Left ventricle myocardium superior (tissue), 1 donor: Measurements from ENCODE around the gene TCERG1L. TPM values are rescaled to one million over a fixed set of nuclear protein-coding genes. Genes with fewer than 3 reads are reported as not detected.

Experiments
- ATAC-seq: fragments of 200-7000 bp; cut with Tn5 transposase; one replicate; pipeline ENCODE4 v1.9.1; 2020; ENCODE audit warnings: mild to moderate bottlenecking, moderate library complexity
- DNase-seq: peaks from one replicate; pipeline ENCODE4 v3.0.0-alpha.2; 2020
- intact Hi-C: fragments of 100-400 bp; cut with micrococcal nuclease; formaldehyde crosslinking; loops from one replicate; pipeline ENCODE4 v1.11.0; 2022
- total RNA-seq: library from RNA; stranded (reverse); fragmentation: NEBNext Ultra II Directional; extraction: Animal tissue kit (Norgen Biotek cat#: 25700); gene quantifications from one replicate; pipeline ENCODE4 v1.2.1, GENCODE V29; 2021
- donor health status: DM: no; HTN: yes; CAD: no; lungs with severe emphysema.

TCERG1L gene
- total RNA-seq, 1 donor from 2014 or later: not detected

DNA sequence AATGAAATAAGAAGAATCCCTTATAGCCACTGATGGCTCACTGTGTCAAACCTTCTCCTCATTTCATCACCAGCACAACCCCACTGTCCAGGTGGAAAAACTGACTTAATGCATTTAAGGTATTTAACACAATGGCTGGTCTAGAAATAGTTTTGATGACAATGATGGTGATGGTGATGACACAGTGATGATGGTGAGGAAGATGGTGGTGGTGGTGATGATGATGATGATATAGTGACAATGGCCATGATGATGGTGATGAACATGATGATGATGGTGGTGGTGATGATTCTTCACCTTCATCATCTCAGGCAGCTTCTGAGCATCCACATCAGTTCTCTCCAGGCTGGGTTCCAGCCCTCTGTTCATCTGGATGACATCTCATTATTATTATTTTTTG, 186.6 kb downstream of the TCERG1L start:
- intact Hi-C loops: no loop called here
- no peak for ATAC-seq

DNA sequence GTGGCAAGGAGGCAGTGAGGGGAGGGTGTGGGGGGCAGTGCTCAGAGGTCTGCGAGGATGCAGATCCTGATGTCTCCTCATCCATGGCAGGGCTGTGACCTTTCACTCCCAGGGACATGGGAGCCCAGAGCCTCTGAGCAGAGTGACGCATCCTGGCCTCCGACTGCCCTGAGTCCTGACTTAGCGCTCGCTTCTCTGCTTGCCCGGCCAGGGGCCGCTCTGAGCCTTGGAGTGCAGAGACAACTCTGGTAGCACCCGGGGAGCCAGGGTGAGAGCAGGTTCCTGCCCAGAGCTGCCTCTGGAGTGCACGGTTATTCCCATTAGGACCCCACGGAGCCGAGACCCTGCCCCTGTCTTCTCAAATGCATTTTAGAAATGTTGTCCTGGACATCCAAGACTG, 188.0 kb downstream of the TCERG1L start:
- intact Hi-C loops: no loop called here
- DNase-seq: no peak
- no peak for ATAC-seq

More for the DNA sequence above, 186.6 kb downstream of the TCERG1L start:
- DNase-seq: no peak

DNA sequence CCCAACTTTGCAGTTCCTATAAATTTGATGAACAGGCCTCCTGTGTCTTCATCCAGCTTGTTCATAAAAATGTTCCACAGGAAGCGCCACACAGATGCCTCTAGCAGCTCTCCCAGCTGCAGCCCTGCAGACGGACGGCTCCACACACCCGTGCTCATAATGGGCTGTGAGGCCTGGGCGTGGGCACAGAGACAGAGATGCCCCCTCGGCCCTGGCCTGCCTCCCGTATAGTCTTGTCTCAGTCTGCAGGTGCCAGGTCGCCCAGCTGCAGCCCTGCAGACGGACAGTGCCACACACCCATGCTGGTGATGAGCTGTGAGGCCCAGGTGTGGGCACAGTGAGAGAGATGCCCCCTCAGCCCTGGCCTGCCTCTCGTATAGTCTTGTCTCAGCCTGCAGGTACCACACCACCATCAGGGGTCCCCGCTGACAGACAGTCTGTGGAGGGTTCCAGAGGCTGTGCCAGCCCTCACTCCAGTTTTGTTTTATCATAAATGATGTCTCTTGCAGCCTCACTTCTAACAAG, 189.9 kb downstream of the TCERG1L start:
- DNase-seq (no peak), ATAC-seq (no peak)
- intact Hi-C loops: no loop called here

DNA sequence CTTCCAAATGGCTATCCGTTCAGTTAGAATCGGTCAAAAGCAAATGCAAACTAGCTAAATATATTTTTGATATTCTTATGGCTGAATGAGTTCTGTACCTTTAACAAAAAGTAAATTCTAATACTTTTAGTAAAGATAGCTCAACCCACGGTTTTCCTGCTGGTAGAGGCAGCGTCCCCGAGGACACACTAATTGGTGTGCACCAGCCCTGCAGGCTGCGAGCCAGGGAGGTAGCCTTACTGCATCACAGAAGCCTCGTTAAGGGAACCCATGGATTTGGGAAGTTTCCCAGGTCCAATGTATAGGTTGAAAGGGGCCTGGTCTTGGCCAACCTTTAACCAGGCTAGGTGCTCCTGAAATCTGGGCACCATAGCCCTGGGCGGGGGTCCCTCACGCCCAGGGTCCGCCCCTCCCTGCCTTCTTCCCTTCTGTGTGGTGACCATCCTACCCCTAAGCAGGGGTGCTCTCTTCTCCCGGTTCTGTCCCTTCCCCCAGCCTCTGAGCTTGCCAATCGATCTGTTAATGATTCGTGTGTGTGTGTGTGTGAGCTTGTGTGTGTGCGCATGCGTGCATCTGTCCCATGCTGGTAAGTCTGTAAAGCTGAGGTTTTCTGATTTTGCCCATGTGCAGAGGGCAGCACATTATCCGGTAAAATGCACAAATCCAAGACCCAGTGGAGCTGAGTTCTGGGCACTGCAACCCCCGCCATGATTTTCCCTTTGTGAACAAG, 191.7 kb downstream of the TCERG1L start:
- DNase-seq: no peak
- intact Hi-C loops: no loop called here
- no peak for ATAC-seq

DNA sequence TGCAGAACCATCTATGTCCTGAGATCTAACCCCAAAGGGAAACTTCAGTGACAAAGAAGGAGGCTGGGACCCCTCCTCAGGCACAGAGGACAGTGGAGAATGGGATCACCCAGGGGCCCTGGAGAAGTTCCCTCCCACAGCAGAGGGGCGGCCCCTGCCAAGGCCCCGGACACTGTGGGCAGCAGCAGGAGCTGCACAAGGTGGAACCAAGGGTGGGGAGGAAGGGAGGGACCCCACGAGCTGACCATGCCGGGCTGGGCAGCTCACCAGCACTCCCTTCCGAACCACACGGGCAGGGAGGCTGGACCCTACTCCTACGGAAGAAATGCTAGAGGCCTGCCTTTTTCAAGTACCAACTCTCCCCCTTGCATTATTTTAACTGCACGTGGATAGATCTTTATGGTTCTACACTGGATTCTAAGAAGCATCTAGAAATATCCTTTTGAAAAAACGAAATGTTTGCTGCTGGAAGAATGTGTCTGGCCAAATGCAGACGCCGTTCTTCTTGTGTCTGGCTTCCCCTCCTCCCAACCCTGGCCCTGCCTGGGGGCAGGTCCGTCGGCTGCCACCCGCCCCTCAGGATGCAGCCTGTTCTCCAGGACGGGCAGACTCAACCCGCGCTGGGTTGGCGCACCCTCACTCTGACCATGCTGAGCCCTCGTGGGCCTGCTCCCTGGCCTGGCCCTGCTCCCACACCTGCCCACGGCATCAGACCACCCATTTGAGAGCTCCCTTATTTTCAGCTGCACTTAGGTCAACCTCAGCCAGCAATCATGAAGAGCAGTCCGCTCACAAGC, 193.9 kb downstream of the TCERG1L start:
- ATAC-seq (no peak), DNase-seq (no peak)
- intact Hi-C loops: no loop called here

DNA sequence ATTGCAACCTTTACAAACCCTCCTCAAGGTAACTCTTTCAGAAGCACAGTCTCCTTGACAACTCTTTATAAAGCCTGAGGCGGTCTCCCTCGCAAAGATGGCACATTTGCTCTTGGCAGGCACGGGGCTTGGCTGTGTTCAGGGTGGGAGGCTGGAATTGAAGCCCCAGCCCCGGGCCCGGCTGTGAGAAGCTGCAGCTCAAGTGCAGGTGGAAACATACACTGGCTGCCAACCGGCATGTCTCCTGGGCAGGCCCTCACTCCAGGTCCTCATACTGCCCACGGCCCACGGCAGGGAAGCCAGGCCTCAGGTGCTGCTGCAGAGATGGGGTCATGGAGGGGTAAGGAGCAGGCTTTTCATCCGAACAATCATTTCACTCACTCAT, 194.5 kb downstream of the TCERG1L start:
- DNase-seq (no peak), ATAC-seq (no peak)
- intact Hi-C loops: no loop called here

DNA sequence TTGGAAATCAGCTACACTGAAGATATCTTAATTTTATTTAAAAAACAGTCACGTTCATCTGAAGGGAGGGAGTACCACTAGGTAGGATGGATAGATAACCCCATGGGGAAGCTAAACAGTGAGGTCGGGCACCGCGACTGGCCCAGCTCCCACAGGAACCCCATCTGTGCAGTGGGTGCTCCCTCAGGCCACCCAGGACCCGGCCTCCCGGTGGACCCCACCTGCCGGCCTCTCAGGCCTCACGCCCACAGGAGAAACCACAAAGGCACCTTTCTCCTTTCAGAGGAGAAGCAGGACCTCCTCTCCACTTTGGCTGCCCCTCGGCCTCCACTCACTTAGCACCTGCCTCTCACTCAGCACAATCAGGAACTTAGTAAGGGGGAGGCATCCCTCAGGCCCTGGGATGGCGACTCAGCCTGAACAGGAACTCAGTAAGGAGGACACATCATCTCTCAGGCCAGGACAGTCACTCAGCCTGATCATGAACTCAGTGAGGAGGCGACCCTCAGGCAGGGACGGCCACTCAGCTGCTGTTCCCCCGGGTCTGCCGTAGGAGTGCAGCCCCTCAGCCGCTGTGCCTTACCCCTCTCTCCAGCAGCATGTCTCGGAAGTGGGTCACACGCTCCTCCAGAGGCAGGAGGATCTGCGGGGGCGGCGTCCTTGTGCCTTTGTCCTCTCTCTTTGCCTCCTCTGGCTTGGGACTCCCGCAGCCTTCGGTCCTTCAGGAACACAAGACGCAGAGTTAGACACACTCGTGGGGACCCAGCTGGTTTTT, 195.1 kb downstream of the TCERG1L start:
- ATAC-seq (no peak), DNase-seq (no peak)
- intact Hi-C loops: no loop called here

DNA sequence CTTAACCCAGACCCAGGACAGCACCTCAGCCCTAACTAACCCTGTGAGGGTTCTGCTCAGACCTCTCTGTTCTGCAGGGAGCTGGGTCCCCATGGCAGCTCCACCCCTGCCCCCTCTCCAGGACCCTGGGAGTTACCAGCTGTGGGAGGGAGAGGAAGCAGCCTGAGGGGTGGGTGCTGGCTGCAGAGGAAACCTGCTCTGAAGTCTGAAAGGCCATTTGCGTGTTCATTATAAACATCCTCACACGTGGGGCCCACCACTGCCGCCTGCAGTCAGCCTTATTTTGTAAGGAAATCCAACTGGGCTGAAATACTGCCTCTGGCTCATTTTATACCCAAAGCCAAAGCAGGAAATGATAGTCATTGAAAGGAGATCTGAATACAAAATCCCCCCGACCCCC, 195.7 kb downstream of the TCERG1L start:
- ATAC-seq: no peak
- intact Hi-C loops: no loop called here

DNA sequence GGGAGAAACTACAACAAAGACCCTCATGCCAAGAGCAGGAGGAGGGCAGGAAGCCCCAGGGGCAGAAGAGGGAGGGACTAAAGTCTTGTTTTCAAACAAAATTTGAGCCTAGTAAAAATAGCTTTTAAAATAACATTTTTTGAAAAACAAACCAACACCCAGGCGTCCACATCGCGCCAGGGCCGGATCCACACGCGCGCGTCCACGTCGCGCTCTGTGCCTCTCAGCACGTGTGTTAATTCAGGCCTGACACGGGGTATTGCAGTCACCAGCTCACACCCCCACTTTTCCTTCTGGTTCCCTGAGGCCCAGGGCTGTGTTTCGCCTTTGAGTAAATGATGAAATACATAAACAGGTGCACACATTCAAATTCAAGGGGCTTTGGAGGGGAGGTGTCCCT, 196.2 kb downstream of the TCERG1L start:
- no peak for ATAC-seq
- no peak for DNase-seq
- intact Hi-C loops: no loop called here

More for the DNA sequence above, 195.7 kb downstream of the TCERG1L start:
- DNase-seq: no peak

DNA sequence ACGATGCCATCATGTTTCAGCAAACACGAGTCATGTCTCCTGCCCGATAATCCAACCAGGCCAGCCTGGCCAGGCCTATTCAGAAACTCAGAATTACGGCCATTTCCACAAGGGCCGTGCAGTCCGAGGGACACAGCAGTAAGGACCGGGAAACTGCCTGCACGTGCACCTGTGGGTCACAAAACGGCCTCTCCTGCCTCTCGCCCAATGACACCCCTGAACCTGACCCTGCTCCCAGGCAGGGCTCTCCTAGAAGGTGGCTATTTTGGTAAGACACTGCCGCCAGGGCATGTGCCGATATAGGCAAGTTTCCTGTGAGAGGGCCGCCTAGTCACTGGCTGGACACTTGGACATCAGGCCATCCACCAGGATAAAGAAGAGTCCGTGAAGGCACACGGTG, 196.7 kb downstream of the TCERG1L start:
- ATAC-seq (no peak), DNase-seq (no peak)
- intact Hi-C loops: no loop called here

DNA sequence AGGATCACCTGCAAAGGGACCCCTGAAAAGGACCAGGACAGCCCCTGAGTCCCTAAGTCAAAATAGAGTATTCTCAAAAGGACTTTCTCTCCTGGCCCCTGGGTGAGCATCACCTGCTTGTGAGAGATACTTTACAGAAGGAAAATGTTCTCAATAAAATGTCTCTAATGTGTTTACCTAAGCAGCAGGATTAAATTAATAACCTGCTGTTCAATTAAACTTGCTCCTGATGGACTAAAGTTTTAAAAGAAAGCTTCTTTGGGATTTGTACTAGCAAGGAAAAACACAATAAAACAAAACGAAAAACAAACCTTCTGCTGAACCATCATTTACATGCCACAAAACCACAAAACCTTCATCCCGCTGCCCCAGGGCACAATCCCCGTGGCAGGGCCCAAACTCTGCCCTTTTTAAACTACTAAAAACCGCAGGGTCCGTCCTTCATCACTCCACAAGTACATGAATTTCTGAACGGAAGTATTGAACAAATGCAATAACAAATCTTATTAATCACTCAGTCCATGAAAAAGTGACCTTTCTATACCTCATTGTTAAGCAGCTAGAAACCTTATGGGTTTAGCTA, 197.7 kb downstream of the TCERG1L start:
- no peak for ATAC-seq
- intact Hi-C loops: no loop called here
- DNase-seq: no peak

DNA sequence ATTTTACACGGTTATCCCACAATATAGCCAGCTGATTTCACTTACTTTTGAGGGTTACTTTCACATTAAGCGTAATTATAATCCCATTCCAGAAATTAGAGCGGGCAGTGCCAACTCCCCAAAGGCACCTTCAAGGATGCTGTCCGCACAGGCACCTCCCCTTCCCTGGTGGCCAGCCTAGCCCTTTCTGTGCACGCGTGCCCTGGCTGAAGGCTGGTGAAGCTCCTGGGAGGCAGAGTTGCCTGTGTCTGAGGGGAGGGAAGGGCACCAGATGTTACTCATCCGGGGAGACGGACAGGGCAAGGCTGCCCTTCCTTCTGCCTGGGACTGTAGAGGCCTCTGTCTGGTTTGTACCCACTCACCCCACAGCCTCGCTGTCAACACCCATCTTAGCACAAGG, 198.4 kb downstream of the TCERG1L start:
- intact Hi-C loops: no loop called here
- no peak for DNase-seq
- no peak for ATAC-seq

DNA sequence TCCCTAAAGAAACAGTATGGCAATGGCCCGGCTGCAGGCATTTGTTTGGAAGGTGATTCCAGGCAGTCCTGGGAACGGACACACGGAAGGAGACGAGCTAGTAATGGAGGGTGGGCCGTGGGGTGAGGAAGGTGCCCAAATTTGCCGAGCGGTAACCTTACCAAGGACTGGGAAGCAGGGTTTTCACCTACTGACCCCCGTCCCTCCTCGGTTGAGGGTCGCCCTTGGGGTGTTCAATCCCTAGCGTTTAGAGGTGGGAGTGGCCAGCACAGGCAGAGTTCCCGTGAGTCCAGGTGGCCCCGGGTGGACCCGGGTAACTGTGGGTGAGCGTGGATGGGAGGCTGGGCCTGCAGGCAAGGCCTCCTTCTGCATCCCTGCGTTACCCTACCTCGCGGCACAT, 198.8 kb downstream of the TCERG1L start:
- intact Hi-C loops: no loop called here
- no peak for DNase-seq
- ATAC-seq: no peak

DNA sequence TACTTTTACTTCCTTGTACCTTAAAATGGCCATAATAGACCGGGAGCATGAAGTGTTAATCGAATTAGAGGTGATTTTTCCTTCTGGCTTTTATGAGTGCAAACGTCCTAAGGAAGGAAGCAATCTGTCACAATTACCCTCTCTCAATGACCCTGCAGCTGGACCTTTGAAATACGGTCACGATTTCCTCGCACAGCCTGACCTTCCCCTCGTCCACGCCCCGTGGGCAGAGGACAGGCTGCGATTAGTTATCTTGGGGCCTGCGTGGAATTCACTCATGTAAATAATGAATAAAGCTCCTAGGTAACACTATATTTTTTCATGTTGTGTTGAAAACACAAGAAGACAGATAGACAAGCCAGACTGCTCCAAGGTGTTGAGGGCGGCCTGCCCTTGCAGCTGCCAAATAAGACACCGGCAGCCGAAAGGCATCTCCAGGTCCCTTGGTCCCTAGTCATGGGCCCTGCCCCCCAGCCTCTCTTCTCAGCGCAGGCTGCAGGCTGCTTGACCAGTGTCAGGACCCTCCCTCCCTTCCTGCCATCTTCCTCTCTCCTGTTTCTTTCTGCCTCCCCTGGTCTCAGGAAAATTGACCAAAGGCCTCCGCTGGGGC, 199.9 kb downstream of the TCERG1L start:
- DNase-seq (no peak), ATAC-seq (no peak)
- intact Hi-C loops: no loop called here

DNA sequence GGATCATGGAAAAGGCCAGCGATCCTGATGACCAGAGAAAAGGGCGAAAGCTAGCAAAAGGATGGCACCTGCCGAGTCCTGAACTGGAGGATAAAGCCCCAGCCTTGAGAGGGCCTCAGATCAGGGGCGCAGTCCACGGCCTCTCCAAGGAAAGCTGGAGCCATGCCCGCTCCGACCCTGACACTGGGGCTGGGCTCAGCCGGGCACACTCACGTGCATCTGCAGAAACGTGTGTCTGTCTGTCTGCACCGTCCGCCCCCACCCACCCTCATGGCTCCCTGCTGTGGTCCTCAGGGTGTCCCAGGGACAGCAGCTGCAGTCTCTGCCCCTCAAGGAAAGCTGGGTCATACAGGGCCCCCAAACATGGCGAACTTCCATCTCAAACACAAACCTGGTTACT, 200.5 kb downstream of the TCERG1L start:
- intact Hi-C loops: no loop called here
- ATAC-seq: no peak

DNA sequence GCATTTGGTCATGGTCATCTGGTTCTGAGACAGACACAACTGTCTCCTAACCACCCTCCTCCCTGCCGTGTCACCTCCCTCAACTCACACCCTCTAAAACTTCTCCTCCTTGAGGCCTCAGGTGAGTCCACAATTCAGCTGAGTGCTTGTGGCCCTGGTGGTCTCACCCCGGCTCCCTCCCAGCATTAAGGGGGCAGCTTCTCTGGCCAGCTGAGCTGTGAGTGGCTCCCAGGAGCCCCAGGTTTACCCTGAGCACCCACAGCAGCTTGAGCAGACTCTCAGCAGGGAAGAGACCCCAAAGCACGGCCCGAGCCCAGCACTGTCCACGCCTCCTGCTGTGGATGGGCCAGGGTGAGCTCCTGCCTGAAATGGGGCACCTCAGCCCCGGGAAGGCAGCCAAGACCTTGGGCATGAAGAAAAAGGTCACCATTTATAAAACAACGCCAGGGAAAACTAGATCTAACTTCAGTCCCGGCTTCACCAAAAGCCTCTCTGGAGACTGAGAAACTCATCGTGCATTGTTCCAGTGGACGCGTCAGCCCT, 201.2 kb downstream of the TCERG1L start:
- intact Hi-C loops: no loop called here
- ATAC-seq (no peak), DNase-seq (no peak)

More for the DNA sequence above, 200.5 kb downstream of the TCERG1L start:
- no peak for DNase-seq

DNA sequence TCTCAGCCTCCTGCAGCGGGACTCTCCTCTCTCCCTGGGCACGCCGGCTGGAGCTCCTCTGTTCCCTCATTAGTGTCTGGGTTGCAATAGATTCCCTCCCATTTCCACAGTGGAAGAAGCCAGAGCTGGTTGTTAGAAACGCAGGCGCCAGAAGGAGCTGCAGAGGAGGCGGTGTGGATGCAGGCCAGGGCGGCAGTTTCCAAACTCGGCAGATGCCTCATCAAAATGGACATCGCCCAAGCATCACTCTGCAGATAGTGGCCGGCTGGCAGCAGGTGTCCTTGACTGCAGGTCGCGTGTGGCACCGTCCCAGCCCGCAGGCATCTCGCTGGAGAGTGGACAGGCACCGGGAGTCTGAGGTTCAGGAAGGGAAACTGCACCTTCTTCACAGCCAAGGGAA, 201.8 kb downstream of the TCERG1L start:
- ATAC-seq (no peak), DNase-seq (no peak)
- intact Hi-C loops: no loop called here

DNA sequence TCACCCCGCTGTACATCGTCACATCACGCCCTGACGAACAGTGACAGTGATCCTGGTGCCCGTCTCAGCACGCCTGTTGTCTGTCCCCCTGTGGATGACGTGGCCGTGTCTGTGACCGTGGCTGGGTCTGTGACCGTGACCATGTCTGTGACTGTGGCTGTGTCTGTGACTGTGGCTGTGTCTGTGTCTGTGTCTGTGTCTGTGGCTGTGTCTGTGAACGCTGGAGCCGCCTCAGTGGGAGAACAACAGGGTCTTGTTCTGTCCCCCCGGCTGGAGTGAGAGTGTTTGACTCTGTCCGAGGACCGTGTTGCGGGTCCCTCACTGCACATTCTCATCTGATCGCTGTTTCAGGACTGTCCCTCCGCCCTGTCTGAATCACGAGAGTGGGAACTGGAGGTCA, 202.2 kb downstream of the TCERG1L start:
- DNase-seq (no peak), ATAC-seq (no peak)
- intact Hi-C loops: no loop called here

DNA sequence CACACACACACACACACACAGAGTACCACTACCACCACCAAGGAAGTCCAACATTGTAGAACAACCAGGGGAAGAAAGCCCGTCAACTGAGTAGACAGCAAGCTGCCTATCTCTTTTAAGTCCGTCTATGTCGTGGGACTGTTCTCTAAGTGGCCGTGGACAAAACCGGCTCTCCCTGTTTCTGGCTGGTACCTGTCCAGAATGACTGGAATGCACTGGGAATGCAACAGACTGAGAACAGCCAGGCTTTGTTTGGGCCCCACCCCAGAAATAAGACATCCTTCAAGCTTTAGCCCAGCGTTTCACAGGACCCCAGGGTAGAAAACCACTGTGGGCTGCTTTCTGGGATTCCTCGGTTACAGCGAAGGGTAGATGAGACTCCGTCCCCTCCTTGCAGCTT, 203.6 kb downstream of the TCERG1L start:
- intact Hi-C loops: no loop called here
- DNase-seq: no peak
- no peak for ATAC-seq
